A549 (cell line): ENCODE measurements around the gene MAGEA8. TPM values are rescaled to one million over a fixed set of nuclear protein-coding genes. Genes with fewer than 3 reads are reported as not detected.
"Not testable (repeated sequence)": the region's sequence is repeated elsewhere in the genome, so short reads cannot be mapped to it uniquely, and the experiment has no call there.

Source experiments
- ATAC-seq, 2 experiments: fragments of 200-7000 bp in 1 of 2; fragments of >200 bp in 1 of 2; cut with Nextera tagmentation in 1 of 2; cut with Tn5 transposase in 1 of 2; 3 replicates each; pipeline versions ENCODE4 v1.8.0 to v1.9.1; 2018 to 2020; ENCODE audit warnings: mild to moderate bottlenecking in 1 of 2, moderate library complexity in 1 of 2
- CTCF ChIA-PET: fragments of 300-600 bp; sonication (Branson Sonifier 250); formaldehyde crosslinking; extraction: SDS; loops from one replicate; lab custom pipeline; 2021; ENCODE audit warnings: antibody characterized with exemption, inconsistent platforms; lab: Yijun Ruan, JAX
- POLR2A ChIA-PET: fragments of 350-600 bp; formaldehyde crosslinking; extraction: SDS; loops from one replicate; lab custom pipeline; 2021; ENCODE audit warnings: antibody characterized with exemption, inconsistent platforms; lab: Yijun Ruan, JAX
- DNase-seq, 2 experiments: peaks; one replicate each; pipeline versions ENCODE4 v3.0.0 to v3.0.0-alpha.2; 2011 to 2016; ENCODE audit warnings: low read depth in 1 of 2, low spot score in 1 of 2
- FAIRE-seq: peaks from 2 replicates; lab custom pipeline; 2011; peaks lifted over from hg19 to GRCh38; lab: Jason Lieb, UNC
- H3K27ac ChIP-seq, 2 experiments: fragments of >200 bp; sonication (Bioruptor Twin); formaldehyde crosslinking; 3 replicates each; pipeline ENCODE4 v1.5.1; 2016 to 2017
- H3K4me1 ChIP-seq: fragments of >200 bp; sonication (Bioruptor Twin); formaldehyde crosslinking; 3 replicates; pipeline ENCODE4 v1.6.1; 2016
- H3K4me2 ChIP-seq: fragments of >200 bp; sonication (Bioruptor Twin); formaldehyde crosslinking; 3 replicates; pipeline ENCODE4 v1.6.1; 2016
- H3K4me3 ChIP-seq: fragments of >200 bp; sonication (Bioruptor Twin); formaldehyde crosslinking; 3 replicates; pipeline ENCODE4 v1.5.1; 2016
- H3K9me3 ChIP-seq: fragments of >200 bp; sonication (Bioruptor Twin); formaldehyde crosslinking; 3 replicates; pipeline ENCODE4 v1.6.1; 2016
- CBX2 ChIP-seq: fragments of 200-600 bp; sonication (generic); IDR thresholded peaks from 2 replicates; pipeline ENCODE4 v1.6.1; 2016; ENCODE audit warnings: low read depth, mild to moderate bottlenecking, borderline replicate concordance
- CHD4 ChIP-seq: fragments of 200-600 bp; sonication (generic); IDR thresholded peaks from 2 replicates; pipeline ENCODE4 v1.6.1; 2016; ENCODE audit warnings: antibody characterized with exemption, mild to moderate bottlenecking, borderline replicate concordance
- EHF ChIP-seq: fragments of 250-450 bp; sonication (Bioruptor Pico); IDR thresholded peaks from 2 replicates; pipeline ENCODE4 v1.5.0; 2020; ENCODE audit warnings: mild to moderate bottlenecking
- FOXS1 ChIP-seq: fragments of 250-450 bp; sonication (Bioruptor Pico); IDR thresholded peaks from 2 replicates; pipeline ENCODE4 v1.5.0; 2020; ENCODE audit warnings: mild to moderate bottlenecking, moderate library complexity
- HEYL ChIP-seq: fragments of 250-450 bp; sonication (Bioruptor Pico); IDR thresholded peaks from 2 replicates; pipeline ENCODE4 v1.8.0; 2021; ENCODE audit warnings: mild to moderate bottlenecking, moderate library complexity
- HOXB13 ChIP-seq: fragments of 250-450 bp; sonication (Bioruptor Pico); IDR thresholded peaks from 2 replicates; pipeline ENCODE4 v1.5.0; 2020; ENCODE audit warnings: low read depth, mild to moderate bottlenecking, moderate library complexity
- HOXB5 ChIP-seq: fragments of 250-450 bp; sonication (Bioruptor Pico); IDR thresholded peaks from 2 replicates; pipeline ENCODE4 v1.5.0; 2020; ENCODE audit warnings: mild to moderate bottlenecking, moderate library complexity
- JUN ChIP-seq, 2 experiments: fragments of >200 bp; sonication (Bioruptor Twin); formaldehyde crosslinking; IDR thresholded peaks; 2 replicates in 1 of 2; 3 replicates in 1 of 2; pipeline ENCODE4 v1.6.1; 2016 to 2017
- KDM5A ChIP-seq: fragments of 200-600 bp; sonication (generic); IDR thresholded peaks from 2 replicates; pipeline ENCODE4 v1.6.1; 2016; ENCODE audit warnings: antibody characterized with exemption, mild to moderate bottlenecking
- MAFK ChIP-seq: fragments of 450-650 bp; IDR thresholded peaks from 2 replicates; pipeline ENCODE4 v1.6.1; 2014; ENCODE audit not compliant: partially characterized antibody
- MAZ ChIP-seq: fragments of 150-350 bp; IDR thresholded peaks from 2 replicates; pipeline ENCODE4 v1.6.1; 2014; ENCODE audit warnings: antibody characterized with exemption, low read depth, low read length, borderline replicate concordance
- NPAS2 ChIP-seq: fragments of 250-450 bp; sonication (Bioruptor Pico); IDR thresholded peaks from 2 replicates; pipeline ENCODE4 v1.8.0; 2022; ENCODE audit warnings: mild to moderate bottlenecking, moderate library complexity, borderline replicate concordance
- PHF8 ChIP-seq: fragments of 200-600 bp; sonication (generic); IDR thresholded peaks from 2 replicates; pipeline ENCODE4 v1.6.1; 2016; ENCODE audit warnings: low read depth, mild to moderate bottlenecking, antibody characterized with exemption, moderate library complexity, borderline replicate concordance
- SREBF2 ChIP-seq: fragments of 450-650 bp; IDR thresholded peaks from 2 replicates; pipeline ENCODE4 v1.6.1; 2014; ENCODE audit warnings: mild to moderate bottlenecking, moderate library complexity
- TFCP2L1 ChIP-seq: fragments of 250-450 bp; sonication (Bioruptor Pico); IDR thresholded peaks from 2 replicates; pipeline ENCODE4 v1.5.0; 2021; ENCODE audit warnings: mild to moderate bottlenecking
- WGBS: methylation state at CpG from one replicate; pipeline ENCODE4 v1.1.6; 2017; ENCODE audit errors: missing lambda C conversion rate; 5-methylcytosine and 5-hydroxymethylcytosine counted together
- polyA plus RNA-seq, 4 experiments: library from polyadenylated mRNA; depleted of rRNA in 3 of 4; stranded (reverse); fragments of >200 nt; fragmentation: RNase III in 1 of 4; extraction: RNeasy Plus Mini Kit Qiagen cat#74134 plus additional on column Dnase treatment in 1 of 4; gene quantifications; 2 replicates in 3 of 4; 3 replicates in 1 of 4; pipeline ENCODE4 v1.2.3, GENCODE V29; 2011 to 2017
- TF ChIP-seq, protein P1 (sequence below): IDR thresholded peaks from 2 replicates; pipeline ENCODE4 v1.6.1; 2012
- TF ChIP-seq, protein P2 (sequence below): fragments of >200 bp; sonication (Bioruptor Twin); formaldehyde crosslinking; IDR thresholded peaks from 3 replicates; pipeline ENCODE4 v1.5.1; 2016
- TF ChIP-seq, protein P3 (sequence below): fragments of >200 bp; sonication (Bioruptor Twin); formaldehyde crosslinking; IDR thresholded peaks from 2 replicates; pipeline ENCODE4 v1.6.1; 2016
- TF ChIP-seq, protein P4 (sequence below): IDR thresholded peaks from 2 replicates; pipeline ENCODE4 v1.6.1; 2012; ENCODE audit warnings: low read depth, borderline replicate concordance

The MAGEA8 gene
- polyA plus RNA-seq, 2 of the 4 experiments (the other 2 are of a cell fraction) = not detected

DNA sequence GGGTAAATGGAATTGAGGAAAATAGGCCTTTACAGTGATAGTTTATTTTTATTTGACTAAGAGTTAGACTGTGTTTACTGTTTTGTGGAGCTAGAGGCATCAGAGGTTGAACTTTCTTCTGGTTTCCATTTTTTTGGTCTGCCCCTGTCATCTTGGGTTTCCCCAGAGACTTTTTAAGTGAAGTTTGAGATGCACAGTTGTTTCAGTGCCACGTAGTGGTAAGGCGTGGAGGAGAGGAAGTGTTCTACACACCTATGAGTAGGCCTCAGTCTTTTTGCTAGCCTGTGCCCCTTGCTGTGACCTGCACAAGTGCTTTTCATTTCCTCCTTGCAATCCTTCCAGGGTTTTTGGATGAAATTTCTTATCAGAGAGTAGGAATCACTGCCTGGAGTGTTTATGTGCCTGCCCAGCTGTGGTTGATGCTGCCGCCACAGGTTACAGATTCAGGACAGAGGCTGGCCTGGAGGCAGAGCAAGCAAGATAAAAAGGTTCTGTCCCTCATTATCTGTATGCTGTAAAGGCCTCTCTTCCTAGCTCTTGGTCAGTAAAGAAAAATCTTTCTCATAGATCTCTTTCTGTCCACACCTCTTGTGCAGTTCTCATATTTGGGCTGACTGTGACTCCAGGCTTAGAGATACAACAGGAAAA, 35.9 kb downstream of the MAGEA8 start:
- CTCF ChIA-PET = interaction anchor here (0.8 kb wide), 1 partner anchor 22 kb away, joined by 3 read pairs; the partner anchor contains the start of gene EOLA2
- Histone ChIP-seq H3K4me3 (no peak overlapping the region), H3K4me2 (no peak overlapping the region), H3K27ac (no peak overlapping the region), H3K9me3 (no peaks in the 10 kb centered on the region), H3K4me1 (no peaks in the 10 kb centered on the region)
- DNase-seq = no peak
- POLR2A ChIA-PET = no interaction called here
- TF ChIP-seq TFCP2L1 (CRISPR knock-in tag) = no peak
- no peak for TF ChIP-seq MAZ
- no peak for TF ChIP-seq HOXB13 (CRISPR knock-in tag)
- no peak for TF ChIP-seq PHF8
- no peak for TF ChIP-seq MAFK
- TF ChIP-seq NPAS2 (CRISPR knock-in tag) = no peak
- TF ChIP-seq, protein P1, sequence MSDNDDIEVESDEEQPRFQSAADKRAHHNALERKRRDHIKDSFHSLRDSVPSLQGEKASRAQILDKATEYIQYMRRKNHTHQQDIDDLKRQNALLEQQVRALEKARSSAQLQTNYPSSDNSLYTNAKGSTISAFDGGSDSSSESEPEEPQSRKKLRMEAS = no peak
- TF ChIP-seq, protein P2, sequence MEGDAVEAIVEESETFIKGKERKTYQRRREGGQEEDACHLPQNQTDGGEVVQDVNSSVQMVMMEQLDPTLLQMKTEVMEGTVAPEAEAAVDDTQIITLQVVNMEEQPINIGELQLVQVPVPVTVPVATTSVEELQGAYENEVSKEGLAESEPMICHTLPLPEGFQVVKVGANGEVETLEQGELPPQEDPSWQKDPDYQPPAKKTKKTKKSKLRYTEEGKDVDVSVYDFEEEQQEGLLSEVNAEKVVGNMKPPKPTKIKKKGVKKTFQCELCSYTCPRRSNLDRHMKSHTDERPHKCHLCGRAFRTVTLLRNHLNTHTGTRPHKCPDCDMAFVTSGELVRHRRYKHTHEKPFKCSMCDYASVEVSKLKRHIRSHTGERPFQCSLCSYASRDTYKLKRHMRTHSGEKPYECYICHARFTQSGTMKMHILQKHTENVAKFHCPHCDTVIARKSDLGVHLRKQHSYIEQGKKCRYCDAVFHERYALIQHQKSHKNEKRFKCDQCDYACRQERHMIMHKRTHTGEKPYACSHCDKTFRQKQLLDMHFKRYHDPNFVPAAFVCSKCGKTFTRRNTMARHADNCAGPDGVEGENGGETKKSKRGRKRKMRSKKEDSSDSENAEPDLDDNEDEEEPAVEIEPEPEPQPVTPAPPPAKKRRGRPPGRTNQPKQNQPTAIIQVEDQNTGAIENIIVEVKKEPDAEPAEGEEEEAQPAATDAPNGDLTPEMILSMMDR = no peak
- TF ChIP-seq HEYL (CRISPR knock-in tag) = no peak
- TF ChIP-seq KDM5A = no peak
- TF ChIP-seq CHD4 = no peak
- TF ChIP-seq, protein P3, sequence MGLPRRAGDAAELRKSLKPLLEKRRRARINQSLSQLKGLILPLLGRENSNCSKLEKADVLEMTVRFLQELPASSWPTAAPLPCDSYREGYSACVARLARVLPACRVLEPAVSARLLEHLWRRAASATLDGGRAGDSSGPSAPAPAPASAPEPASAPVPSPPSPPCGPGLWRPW = no peak
- no peak for TF ChIP-seq JUN (IDR thresholded peaks at IDR 0.05)
- TF ChIP-seq, protein P4, sequence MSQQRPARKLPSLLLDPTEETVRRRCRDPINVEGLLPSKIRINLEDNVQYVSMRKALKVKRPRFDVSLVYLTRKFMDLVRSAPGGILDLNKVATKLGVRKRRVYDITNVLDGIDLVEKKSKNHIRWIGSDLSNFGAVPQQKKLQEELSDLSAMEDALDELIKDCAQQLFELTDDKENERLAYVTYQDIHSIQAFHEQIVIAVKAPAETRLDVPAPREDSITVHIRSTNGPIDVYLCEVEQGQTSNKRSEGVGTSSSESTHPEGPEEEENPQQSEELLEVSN = no peak
- no peak for TF ChIP-seq FOXS1
- no peak for TF ChIP-seq CBX2
- TF ChIP-seq SREBF2 = no peak
- TF ChIP-seq EHF (CRISPR knock-in tag) = no peak
- no peak for TF ChIP-seq HOXB5
- no peak for ATAC-seq
- peak; percentile 97 for FAIRE-seq
- WGBS = 73% methylated on average over 3 of the region's 3 CpGs

DNA sequence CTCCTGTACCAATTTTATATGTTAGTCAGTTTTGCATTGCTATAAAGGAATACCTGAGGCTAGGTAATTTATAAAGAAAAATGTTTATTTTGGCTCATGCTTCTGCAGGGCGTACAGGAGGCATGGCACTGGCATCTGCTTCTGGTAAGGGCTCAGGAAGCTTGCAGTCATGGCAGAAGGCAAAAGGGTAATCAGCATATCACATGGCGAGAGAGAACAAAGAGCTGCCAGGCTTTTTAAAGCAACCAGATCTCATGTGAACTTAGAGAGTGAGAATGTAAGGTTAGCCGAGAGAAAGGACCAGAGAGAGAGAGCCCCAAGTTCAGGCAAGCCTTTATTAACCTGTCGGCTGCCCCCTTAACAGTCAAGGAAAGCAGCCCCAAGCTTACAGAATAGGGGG, 42.9 kb downstream of the MAGEA8 start:
- H3K27ac ChIP-seq, H3K4me1 ChIP-seq, DNase-seq, ATAC-seq, CTCF ChIA-PET, POLR2A ChIA-PET, FAIRE-seq, H3K4me2 ChIP-seq, H3K4me3 ChIP-seq, H3K9me3 ChIP-seq: not testable (repeated sequence)
- no CpG with 5 or more reads among the region's 4 CpGs for WGBS

DNA sequence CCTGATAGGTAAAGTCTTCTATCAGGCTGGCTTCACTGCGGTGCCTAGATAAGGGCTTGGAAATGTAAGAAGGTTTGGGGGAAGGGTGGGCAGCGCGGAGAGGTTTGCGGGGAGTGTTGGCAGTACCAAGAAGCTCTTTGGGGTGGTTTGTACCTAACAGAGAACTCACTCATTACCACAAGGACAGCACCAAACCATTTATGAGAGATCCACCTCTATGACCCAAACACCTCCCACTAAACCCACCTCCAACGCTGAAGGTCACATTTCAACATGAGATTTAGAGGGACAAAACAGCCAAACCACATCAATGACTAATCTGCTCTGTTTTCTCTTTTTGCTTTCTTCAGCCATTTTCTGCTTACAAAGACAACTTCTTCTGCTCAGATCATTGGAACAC, 43.5 kb downstream of the MAGEA8 start:
- H3K27ac ChIP-seq, POLR2A ChIA-PET, H3K4me1 ChIP-seq, H3K4me2 ChIP-seq, CTCF ChIA-PET, H3K9me3 ChIP-seq, ATAC-seq, H3K4me3 ChIP-seq, DNase-seq: not testable (repeated sequence)
- peak; percentile 98 for FAIRE-seq
- no CpG with 5 or more reads among the region's 5 CpGs for WGBS

DNA sequence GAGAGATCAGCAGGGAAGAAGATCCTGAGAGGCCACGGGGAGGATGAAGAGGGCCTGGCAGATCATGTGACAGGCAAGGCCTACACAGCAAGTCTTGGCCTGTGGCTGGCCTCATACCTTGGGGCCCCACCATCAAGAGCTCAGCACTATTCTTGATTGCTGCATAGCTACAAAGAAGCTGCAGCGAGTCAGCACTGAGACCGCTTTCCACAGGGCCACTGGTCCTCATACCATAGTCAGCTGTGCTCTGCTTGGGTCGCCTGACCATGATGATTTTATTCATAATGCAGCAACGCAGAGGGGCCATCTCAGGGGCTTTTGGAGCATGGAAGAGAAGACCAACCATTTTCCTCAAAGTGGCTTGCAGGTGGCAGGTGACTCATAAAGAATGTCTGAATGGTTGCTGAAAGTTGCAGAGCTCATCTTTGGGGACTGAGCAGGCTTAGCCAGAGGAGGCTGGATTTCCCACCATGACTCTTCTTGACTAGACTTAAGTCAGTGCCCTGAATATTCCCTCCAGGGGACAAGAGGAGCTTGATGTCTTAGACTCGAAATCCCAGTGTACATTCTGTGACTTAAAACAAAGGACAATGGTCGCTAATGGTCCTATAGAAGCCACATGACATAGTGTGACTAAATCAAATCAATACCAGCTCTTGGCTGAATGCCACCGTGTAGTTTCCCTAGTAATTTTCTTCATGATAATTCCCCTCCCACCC, 46.4 kb downstream of the MAGEA8 start:
- peak; percentile 49 for FAIRE-seq
- H3K9me3 ChIP-seq, H3K4me2 ChIP-seq, H3K27ac ChIP-seq, CTCF ChIA-PET, H3K4me3 ChIP-seq, DNase-seq, POLR2A ChIA-PET, H3K4me1 ChIP-seq, ATAC-seq: not testable (repeated sequence)
- whole genome bisulfite sequencing = 100% methylated on average over 1 of the region's 8 CpGs

DNA sequence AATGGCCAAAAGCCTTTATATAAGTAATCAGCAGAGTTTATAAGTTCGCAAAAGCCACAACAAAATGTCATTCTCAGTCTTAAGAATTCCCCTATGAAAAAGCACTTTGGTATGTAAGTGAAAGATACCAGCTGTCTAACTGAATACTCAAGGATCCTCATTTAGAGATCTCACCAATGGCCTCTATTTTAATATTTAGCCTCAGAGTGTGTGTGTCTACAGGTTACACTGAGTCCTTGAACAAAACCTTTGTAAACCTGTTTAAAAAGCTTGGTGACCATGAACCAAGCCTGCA, 46.9 kb downstream of the MAGEA8 start:
- POLR2A ChIA-PET, H3K9me3 ChIP-seq, CTCF ChIA-PET, H3K4me1 ChIP-seq, H3K4me2 ChIP-seq, H3K27ac ChIP-seq, ATAC-seq, H3K4me3 ChIP-seq, DNase-seq: not testable (repeated sequence)
- peak; percentile 96 for FAIRE-seq
- no CpG with 5 or more reads among the region's 1 CpG for WGBS

DNA sequence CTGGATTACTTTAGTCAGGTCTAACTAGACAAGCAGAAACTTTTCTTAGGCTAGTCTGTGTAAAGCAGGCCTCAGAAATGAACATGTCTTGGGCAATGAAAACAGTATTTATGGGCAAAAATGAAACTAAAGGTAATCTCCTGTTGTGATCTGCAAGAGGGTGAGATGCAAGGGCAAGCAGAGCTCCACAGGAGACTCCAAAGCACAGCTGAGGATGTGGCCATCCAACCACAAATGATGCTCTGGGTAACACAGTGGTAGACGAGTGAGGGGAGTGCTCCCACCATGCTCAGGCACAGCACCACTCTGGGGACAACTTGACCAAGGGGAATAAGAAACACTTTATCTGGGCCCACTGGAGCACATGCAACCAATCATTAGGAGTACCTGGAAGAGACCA, 47.7 kb downstream of the MAGEA8 start:
- CTCF ChIA-PET, ATAC-seq, H3K27ac ChIP-seq, H3K4me1 ChIP-seq, POLR2A ChIA-PET, H3K9me3 ChIP-seq, DNase-seq, H3K4me3 ChIP-seq, H3K4me2 ChIP-seq: not testable (repeated sequence)
- FAIRE-seq = peak; percentile 51
- WGBS = 100% methylated on average over 1 of the region's 1 CpG
